B cell (primary cell): Measurements from ENCODE around the gene CR2. TPM values are rescaled to one million over a fixed set of nuclear protein-coding genes. Genes with fewer than 3 reads are reported as not detected.

Experiments
- ATAC-seq: fragments of 200-7000 bp; cut with Tn5 transposase; one replicate; pipeline ENCODE4 v1.10.0; 2021; ENCODE audit warnings: low read depth, mild to moderate bottlenecking, moderate number of reproducible peaks, moderate library complexity
- CTCF ChIA-PET: fragments of 350-600 bp; sonication (Branson Sonifier 250); formaldehyde crosslinking; loops from one replicate; lab custom pipeline; 2021; ENCODE audit warnings: antibody characterized with exemption, inconsistent platforms; lab: Charles Lee
- POLR2A ChIA-PET: fragments of 350-600 bp; sonication (Branson Sonifier 250); formaldehyde crosslinking; loops from one replicate; lab custom pipeline; 2021; ENCODE audit warnings: antibody characterized with exemption; lab: Charles Lee
- DNase-seq: peaks from one replicate; pipeline ENCODE4 v3.0.0; 2013
- H2AFZ ChIP-seq: 2 replicates; pipeline ENCODE4 v1.6.1; 2012; ENCODE audit warnings: mild to moderate bottlenecking, low read depth, low read length; ENCODE audit not compliant: insufficient read depth, poor library complexity, severe bottlenecking
- H3K27ac ChIP-seq, 2 donors: 1 replicate in 1 of 2; 2 replicates in 1 of 2; pipeline ENCODE4 v1.5.1; 2012 to 2013; ENCODE audit warnings: low read length in 2 of 2, mild to moderate bottlenecking in 2 of 2, moderate library complexity in 1 of 2
- H3K27me3 ChIP-seq, 4 experiments: fragments of 200-600 bp in 1 of 4; sonication (generic) in 1 of 4; replicated peaks in 1 of 4; 1 replicate in 2 of 4; 2 replicates in 2 of 4; pipeline versions ENCODE4 v1.6.1 to v1.7.0; 2013 to 2016; ENCODE audit warnings: low read length in 3 of 4, mild to moderate bottlenecking in 2 of 4, mixed read lengths in 1 of 4, moderate library complexity in 1 of 4; ENCODE audit not compliant: insufficient read depth in 4 of 4, control insufficient read depth in 3 of 4; ENCODE audit errors: control extremely low read depth in 1 of 4
- H3K36me3 ChIP-seq, 2 experiments: replicated peaks in 1 of 2; 1 replicate in 1 of 2; 2 replicates in 1 of 2; pipeline versions ENCODE4 v1.6.1 to v1.7.1; 2013; ENCODE audit warnings: low read length in 1 of 2; ENCODE audit not compliant: insufficient read depth in 2 of 2, control insufficient read depth in 1 of 2; ENCODE audit errors: control extremely low read depth in 1 of 2, extremely low read depth in 1 of 2
- H3K4me1 ChIP-seq, 2 donors: fragments of 200-600 bp in 1 of 2; sonication (generic) in 1 of 2; 1 replicate in 1 of 2; 2 replicates in 1 of 2; pipeline versions ENCODE4 v1.5.1 to v1.6.1; 2013 to 2017; ENCODE audit warnings: low read length in 2 of 2; ENCODE audit not compliant: control insufficient read depth in 2 of 2, insufficient read depth in 2 of 2
- H3K4me2 ChIP-seq: replicated peaks from 2 replicates; pipeline ENCODE3; 2012; ENCODE audit warnings: mild to moderate bottlenecking, low read depth, low read length; ENCODE audit not compliant: poor library complexity, severe bottlenecking
- H3K4me3 ChIP-seq, 5 experiments: fragments of 200-600 bp in 1 of 5; sonication (generic) in 1 of 5; 1 replicate in 3 of 5; 2 replicates in 2 of 5; pipeline versions ENCODE4 v1.5.1 to v1.7.0; 2011 to 2016; ENCODE audit warnings: low read length in 4 of 5, mild to moderate bottlenecking in 4 of 5, low read depth in 2 of 5, control low read depth in 1 of 5, moderate library complexity in 1 of 5; ENCODE audit not compliant: insufficient read depth in 1 of 5; ENCODE audit errors: control extremely low read depth in 1 of 5, extremely low read depth in 1 of 5
- H3K79me2 ChIP-seq: fragments of 200-600 bp; sonication (generic); one replicate; pipeline ENCODE4 v1.6.0; 2016; ENCODE audit warnings: low read length; ENCODE audit not compliant: control insufficient read depth, insufficient read depth
- H3K9ac ChIP-seq: fragments of 200-600 bp; sonication (generic); 2 replicates; pipeline ENCODE4 v1.6.1; 2017; ENCODE audit warnings: mild to moderate bottlenecking, low read length, moderate library complexity
- H3K9me3 ChIP-seq, 3 donors: one replicate each; pipeline versions ENCODE4 v1.6.1 to v1.7.1; 2013; ENCODE audit warnings: low read length in 2 of 3; ENCODE audit not compliant: control insufficient read depth in 2 of 3, insufficient read depth in 1 of 3; ENCODE audit errors: control extremely low read depth in 1 of 3
- H4K20me1 ChIP-seq: 2 replicates; pipeline ENCODE4 v1.6.0; 2012; ENCODE audit warnings: mild to moderate bottlenecking, low read length; ENCODE audit not compliant: insufficient read depth, control insufficient read depth, poor library complexity, severe bottlenecking
- H3K27ac Mint-ChIP-seq: one replicate; pipeline ENCODE4 v1.8.0; 2021; ENCODE audit warnings: mixed read lengths
- H3K27me3 Mint-ChIP-seq: one replicate; pipeline ENCODE4 v1.8.0; 2021; ENCODE audit warnings: mixed read lengths
- H3K4me1 Mint-ChIP-seq: one replicate; pipeline ENCODE4 v1.8.0; 2021; ENCODE audit warnings: mixed read lengths
- H3K4me3 Mint-ChIP-seq: one replicate; pipeline ENCODE4 v1.8.0; 2021; ENCODE audit warnings: mixed read lengths
- H3K9me3 Mint-ChIP-seq: one replicate; pipeline ENCODE4 v1.8.0; 2022; ENCODE audit warnings: mixed read lengths; ENCODE audit not compliant: insufficient read depth
- CTCF ChIP-seq: fragments of 200-600 bp; IDR thresholded peaks from one replicate; pipeline ENCODE4 v1.8.0; 2022; ENCODE audit warnings: antibody characterized with exemption, mild to moderate bottlenecking
- EZH2 ChIP-seq: IDR thresholded peaks from 2 replicates; pipeline ENCODE4 v1.6.1; 2012; ENCODE audit warnings: borderline replicate concordance, low read depth, mild to moderate bottlenecking, moderate library complexity, low read length; ENCODE audit not compliant: insufficient read depth, poor library complexity, severe bottlenecking
- WGBS: methylation state at CpG from one replicate; pipeline ENCODE4 v1.1.5; 2013; ENCODE audit warnings: missing lambda C conversion rate; ENCODE audit not compliant: insufficient coverage; 5-methylcytosine and 5-hydroxymethylcytosine counted together
- intact Hi-C: fragments of 100-400 bp; cut with micrococcal nuclease; formaldehyde crosslinking; loops from one replicate; pipeline ENCODE4 v1.10.0; 2022
- polyA plus RNA-seq: library from polyadenylated mRNA; depleted of rRNA; stranded (reverse); fragments of >200 nt; gene quantifications from 2 replicates; pipeline ENCODE4 v1.2.3, GENCODE V29; 2012
- total RNA-seq, 2 donors: library from RNA; stranded (reverse); fragments of 120-200 nt in 1 of 2; gene quantifications; 1 replicate in 1 of 2; 2 replicates in 1 of 2; pipeline versions ENCODE4 v1.2.3 to v1.2.4, GENCODE V29; 2013 to 2022

The CR2 gene
- total and polyA plus RNA-seq, 2 donors (not counting 1 experiment from before 2014, with no cell fraction given): 26.0 to 30.5 TPM

DNA sequence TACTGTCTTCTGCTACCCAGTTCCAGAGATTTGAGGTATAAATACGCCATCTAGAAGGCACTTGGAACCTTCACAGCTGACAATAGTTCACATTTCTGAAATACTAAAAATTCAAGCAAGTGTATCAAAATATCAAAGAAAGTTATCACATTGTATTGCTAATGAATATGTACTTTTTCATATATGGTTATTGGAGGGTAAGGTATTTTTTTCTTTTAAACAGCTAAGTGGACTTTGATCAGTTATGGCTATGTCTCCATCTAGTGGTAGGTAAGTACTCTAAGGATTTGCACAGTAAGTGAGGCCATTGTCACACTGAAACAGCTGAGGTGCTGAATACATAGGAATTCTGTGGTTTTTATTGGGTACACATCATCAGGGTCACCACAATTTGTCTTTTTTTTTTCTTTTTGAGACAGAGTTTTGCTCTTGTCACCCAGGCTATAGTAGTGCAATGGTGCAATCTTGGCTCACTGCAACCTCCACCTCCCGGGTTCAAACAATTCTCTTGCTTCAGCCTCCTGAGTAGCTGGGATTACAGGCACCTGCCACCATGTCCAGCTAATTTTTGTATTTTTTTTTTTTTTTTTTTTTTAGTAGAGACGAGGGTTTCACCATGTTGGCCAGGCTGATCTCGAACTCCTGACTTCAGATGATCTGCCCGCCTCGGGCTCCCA is 49.1 kb upstream of the CR2 start:
- TF ChIP-seq CTCF (peak; percentile 92), EZH2 (no peak)
- H3K9me3 ChIP-seq: peaks cover 0 to 4% (median 0%) of the 10 kb centered on the region in 3 donors
- ATAC-seq (peak; percentile 71), DNase-seq (peak; percentile 77)
- peaks cover 18 to 27% of the 10 kb centered on the region in 2 donors for H3K4me1 ChIP-seq
- peaks cover 11% of the 10 kb centered on the region for H3K79me2 ChIP-seq
- Mint-ChIP-seq H3K9me3 (no peaks in the 10 kb centered on the region), H3K4me3 (no peak overlapping the region), H3K27me3 (no peaks in the 10 kb centered on the region), H3K4me1 (peaks cover 30% of the 10 kb centered on the region), H3K27ac (peak overlapping the region; percentile 74)
- H3K27ac ChIP-seq: no peak overlapping the region
- CTCF ChIA-PET: interaction anchor here (0.6 to 6.2 kb wide), 59 partner anchors 9 to 595 kb away, joined by 3 to 183 read pairs (median 5); partner anchors contain the start of genes C1orf116, C4BPA, C4BPB and CD55
- no CpG with 5 or more reads among the region's 6 CpGs for WGBS
- H3K4me2 ChIP-seq: no peak overlapping the region
- no peak overlapping the region for H2AFZ ChIP-seq
- POLR2A ChIA-PET: interaction anchor here (0.6 to 1.0 kb wide), 5 partner anchors 26 to 94 kb away, joined by 3 to 5 read pairs (median 4); partner anchors contain the start of gene CD55
- H3K36me3 ChIP-seq: no peaks in the 10 kb centered on the region
- H4K20me1 ChIP-seq: no peaks in the 10 kb centered on the region
- no peak overlapping the region for H3K4me3 ChIP-seq
- no peaks in the 10 kb centered on the region for H3K27me3 ChIP-seq
- H3K9ac ChIP-seq: no peak overlapping the region
- intact Hi-C loops: loop anchor here (1.0 to 2.0 kb wide), 4 partner anchors 84 to 321 kb away; partner anchors contain the start of gene CD55

DNA sequence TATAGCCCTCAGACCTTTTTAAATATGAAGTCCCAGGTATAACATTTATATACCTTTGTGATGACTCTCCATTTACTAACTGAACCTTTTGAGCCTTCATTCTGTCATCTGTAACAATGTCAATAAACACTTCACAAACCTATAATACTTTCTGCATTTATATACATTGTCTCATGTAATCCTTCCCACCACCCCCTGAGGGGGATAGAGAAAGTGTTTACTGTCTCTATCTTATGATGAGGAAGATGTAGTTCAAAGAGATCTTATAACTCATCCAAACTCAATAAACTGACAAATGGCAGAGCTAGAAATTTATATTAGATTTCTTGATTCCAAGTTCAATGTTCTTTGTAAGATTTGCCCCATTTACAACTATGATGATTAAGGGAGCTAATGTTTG is 48.3 kb upstream of the CR2 start:
- Histone ChIP-seq H3K4me1 (peaks cover 18 to 31% of the 10 kb centered on the region in 2 donors), H3K9ac (no peak overlapping the region), H2AFZ (no peak overlapping the region), H3K4me3 (no peak overlapping the region), H3K36me3 (no peaks in the 10 kb centered on the region), H3K4me2 (no peak overlapping the region), H4K20me1 (no peaks in the 10 kb centered on the region), H3K79me2 (peaks cover 12% of the 10 kb centered on the region), H3K9me3 (peaks cover 0 to 4% (median 0%) of the 10 kb centered on the region in 3 donors), H3K27me3 (no peaks in the 10 kb centered on the region), H3K27ac (peak overlapping the region in 1 of 2 donors; percentile 23)
- Mint-ChIP-seq H3K4me1 (peaks cover 34% of the 10 kb centered on the region), H3K9me3 (no peaks in the 10 kb centered on the region), H3K27ac (peak overlapping the region; percentile 16), H3K4me3 (no peak overlapping the region), H3K27me3 (no peaks in the 10 kb centered on the region)
- CTCF ChIA-PET: interaction anchor here (0.5 to 6.2 kb wide), 38 partner anchors 9 to 596 kb away, joined by 3 to 183 read pairs (median 8); partner anchors contain the start of genes C1orf116, C4BPB, CD55 and CR1
- TF ChIP-seq CTCF (no peak), EZH2 (no peak)
- DNase-seq (peak; percentile 46), ATAC-seq (peak; percentile 41)
- POLR2A ChIA-PET: interaction anchor here (0.6 to 0.9 kb wide), 3 partner anchors 25 to 94 kb away, joined by 3 to 5 read pairs (median 4); no protein-coding TSS in a partner anchor
- intact Hi-C loops: loop anchor here (1.0 to 2.0 kb wide), 5 partner anchors 8 to 322 kb away; partner anchors contain the start of gene CD55
